ENCODE data around the gene CELSR1.

CELSR1 gene

GRCh38 chr22:46357711-46358520 lies 179.5 kb downstream of the CELSR1 start:
- DNase-seq = no peak

DNA sequence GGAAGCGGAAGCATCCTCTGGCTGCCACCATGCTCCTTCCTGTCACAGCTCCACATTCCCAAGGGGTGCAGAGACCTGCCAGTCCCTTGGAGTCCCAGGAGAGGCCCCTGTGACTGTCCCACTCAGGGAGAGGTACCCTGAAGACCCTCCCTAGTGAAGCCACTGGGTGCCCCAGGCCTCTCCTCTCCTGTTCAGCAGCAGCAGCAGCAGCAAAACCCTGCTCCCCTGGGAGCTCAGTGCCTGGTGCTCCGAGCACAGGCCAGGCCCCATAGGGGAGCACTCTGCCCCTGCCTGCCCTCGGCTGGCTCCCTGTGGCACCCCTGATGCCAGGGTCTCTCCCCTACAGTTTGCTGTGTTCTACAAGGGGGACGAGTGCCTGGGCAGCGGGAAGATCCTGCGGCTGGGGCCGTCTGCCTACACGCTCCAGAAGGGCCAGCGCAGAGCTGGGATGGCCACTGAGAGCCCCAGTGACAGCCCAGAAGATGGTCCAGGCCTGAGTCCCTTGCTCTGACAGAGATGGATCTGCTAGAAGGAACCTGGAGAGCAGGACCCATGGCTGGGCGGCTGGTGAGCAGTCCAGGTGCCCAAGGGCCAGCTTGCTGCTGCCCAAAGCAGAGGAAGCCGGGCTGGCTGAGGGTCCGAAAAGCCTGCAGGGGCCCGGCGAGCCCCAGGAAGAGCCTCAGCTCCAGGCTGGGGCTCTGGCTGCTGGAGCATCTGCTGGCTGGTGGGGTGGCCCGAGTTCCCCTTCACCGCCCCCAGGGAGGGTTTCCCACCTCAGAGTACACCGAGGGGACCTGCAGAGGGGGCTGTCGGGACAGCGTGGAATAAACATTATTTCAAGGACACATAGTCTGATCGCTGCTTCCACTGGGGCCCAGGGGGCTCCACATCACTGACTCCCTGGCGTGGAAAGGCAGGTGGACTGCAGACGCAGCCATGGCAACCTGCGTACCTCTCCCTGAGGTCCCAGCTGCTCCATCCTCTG lies 180.6 kb downstream of the CELSR1 start:
- no peak for DNase-seq

DNA sequence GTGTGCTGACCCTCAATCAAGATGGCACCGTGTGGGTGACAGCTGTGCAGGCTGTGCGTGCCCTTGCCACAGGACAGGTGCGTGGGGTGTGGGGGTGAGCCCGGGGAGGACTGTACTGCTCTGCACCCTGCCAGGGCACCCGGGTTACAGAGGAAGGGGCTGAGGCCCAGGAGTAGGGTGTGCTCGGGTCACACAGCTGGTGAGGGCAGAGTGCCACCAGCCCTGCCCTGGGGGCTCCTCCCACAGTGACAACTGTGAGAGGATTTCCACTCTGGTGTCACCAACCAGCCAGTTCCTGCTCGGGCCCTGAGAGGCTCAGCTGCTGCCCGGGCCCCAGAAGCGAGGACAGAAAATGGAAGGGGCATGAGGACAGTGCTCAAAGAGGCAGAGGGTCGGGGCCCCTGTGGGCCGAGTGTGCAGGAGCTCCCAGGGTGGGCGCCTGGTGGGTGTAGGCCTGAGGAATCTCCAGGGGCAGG lies 181.4 kb downstream of the CELSR1 start:
- no peak for DNase-seq

DNA sequence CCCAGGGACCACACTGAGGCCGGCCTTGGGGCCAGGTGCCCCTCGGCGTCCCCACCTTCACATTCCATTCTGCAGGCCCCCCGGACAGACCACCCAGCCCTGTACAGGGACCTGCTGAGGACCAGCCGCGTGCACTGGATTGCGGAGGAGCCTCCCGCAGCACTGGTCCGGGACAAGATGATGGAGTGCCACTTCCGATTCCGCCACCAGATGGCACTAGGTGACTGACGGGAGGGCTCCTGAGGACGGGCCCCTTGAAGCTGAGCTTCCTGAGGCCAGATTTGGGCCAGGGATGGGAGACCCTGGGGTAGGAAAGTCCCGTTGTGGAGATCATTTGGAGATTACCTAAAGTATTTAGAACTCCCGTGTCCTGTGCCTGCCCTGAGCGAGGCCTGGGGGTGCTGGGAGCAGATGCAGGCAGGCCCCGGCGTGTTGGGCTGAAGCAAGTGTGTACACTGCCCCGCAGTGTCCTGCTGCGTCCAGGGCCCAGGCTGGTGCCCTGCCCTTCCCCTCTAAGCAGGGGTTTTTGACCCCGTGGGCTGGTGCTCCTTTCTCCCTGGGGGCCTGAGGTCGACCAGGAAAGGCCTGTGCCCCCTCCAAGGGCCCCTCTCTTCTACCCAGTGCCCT lies 181.9 kb downstream of the CELSR1 start:
- DNase-seq = peak; percentile 64

DNA sequence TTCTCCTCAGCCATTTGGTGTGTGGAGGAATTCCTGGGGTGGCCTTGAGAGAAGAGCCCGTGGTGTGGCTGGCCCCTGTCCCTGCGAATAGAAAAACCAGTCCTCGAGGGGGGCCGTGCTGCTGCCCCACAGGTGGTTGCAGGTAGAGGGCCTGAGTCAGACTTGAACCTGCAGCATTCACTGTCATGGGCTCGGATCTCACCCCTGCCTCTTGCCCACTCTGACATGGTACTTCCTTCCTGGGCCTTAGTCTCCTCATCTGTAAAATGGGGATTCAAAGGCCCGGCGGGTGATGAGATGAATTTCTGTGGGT lies 182.5 kb downstream of the CELSR1 start:
- DNase-seq = no peak

GRCh38 chr22:46354176-46354992 lies 183.0 kb downstream of the CELSR1 start:
- no peak for DNase-seq

DNA sequence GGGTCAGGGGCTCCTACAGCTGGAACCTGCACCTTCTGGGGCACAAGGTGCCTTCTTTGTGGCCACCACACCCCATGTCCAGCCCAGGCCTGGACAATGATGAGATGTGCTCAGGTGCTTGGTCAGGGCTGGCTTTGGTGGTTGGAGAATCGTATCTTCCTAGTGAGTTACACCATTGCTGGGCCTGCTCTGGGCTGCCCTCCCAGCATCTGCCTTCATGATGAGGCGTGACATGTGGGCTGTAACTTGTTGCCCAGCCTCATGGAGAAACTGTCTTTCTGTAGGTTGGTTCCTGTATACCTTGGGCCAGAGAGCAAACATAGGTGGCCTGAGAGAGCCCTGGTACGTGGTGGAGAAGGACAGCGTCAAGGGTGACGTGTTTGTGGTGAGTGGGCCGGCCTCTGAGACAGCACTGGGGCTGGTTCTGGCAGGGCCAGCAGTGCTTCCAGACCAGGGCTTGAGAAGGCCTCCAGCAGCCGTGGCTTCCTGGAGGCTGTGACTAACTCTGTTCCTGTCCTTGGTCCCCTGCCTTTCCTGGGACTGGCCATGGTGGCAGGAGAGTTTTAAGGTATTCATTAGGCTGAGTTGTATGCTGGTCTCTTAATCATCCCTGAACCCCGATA lies 183.8 kb downstream of the CELSR1 start:
- DNase-seq = no peak

DNA sequence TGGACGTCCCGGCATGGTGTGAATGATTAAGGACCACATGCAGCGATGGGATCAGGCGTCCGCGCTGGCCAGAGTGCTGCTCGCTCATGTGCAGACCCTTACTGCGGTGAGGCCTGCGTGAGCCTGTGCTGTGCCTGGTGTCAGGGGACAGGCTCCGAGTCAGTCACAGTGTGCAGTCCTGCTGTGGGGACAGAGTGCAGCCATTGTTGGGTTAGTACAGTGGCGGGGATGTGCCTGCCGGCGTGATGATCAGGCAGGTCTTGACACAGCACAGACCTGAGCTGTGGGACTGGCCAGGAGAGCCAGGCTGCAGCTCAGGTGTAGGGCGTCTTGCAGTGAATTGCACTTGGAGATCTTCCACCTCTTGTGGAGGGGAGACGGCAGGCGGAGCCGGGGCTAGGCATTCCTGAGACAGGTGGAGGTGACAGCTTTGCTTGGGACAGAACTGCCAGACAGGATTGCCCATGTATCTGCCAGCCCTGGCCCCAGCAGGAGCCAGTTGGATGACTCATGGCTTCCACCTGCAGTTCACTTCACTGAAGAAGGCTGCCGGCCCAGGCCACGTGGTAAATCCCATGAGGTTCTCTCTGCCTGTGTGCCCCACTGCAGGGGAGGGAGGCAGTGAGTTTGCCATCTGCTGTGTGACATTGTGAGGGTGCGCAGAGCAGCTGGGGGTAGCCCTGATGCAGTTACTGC lies 184.6 kb downstream of the CELSR1 start:
- no peak for DNase-seq

- no peak for DNase-seq
Measured at GRCh38 chr22:46352276-46352675, 185.1 kb downstream of the CELSR1 start.

DNA sequence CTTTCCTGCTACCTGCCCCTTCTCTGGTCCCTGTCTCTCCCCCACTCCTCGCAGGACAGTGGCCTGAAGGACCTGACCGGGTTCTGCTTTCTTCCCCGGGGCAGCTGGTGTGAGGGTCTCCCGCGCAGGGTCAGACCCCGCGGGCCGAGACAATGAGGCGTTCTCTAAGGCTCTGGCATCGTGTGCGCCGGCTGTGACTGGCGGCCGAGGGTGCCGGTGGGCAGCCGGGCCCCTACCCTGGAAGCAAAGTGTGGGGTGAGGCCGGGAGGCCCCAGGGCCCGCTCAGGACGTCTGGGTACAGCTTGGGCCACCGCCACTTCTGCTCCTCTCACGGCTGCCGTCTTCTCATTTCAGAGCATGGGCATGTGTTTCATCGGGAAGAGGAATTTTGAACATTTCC lies 185.7 kb downstream of the CELSR1 start:
- no peak for DNase-seq

DNA sequence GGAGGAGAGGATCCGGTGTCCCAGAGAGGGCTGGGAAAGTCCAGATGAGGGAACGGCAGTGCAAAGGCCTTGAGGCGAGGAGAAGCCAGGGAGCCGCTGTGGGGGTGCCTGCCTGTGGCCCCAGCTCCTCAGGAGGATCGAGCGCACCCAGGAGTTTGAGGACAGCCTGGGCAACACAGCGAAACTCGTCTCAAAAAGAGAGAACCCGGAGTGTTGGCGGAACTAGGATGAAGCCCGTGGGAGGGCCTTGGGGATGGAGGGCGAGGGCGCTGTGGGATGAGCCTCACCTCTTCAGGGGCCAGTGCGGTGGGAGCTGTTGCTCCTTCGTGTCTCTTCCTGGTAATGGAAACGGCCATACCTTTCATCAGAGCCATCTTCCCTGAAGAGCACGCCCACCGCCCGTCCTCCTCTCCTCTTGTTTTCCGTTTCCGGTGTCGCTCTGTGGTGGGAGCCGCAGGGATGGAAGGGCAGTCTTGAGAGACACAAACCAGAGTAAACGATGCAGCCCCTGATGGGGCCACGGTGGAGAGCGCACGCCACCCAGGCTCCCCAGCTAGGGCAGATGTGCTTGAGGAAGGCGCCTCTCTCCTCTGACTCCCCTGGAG lies 186.2 kb downstream of the CELSR1 start:
- no peak for DNase-seq

DNA sequence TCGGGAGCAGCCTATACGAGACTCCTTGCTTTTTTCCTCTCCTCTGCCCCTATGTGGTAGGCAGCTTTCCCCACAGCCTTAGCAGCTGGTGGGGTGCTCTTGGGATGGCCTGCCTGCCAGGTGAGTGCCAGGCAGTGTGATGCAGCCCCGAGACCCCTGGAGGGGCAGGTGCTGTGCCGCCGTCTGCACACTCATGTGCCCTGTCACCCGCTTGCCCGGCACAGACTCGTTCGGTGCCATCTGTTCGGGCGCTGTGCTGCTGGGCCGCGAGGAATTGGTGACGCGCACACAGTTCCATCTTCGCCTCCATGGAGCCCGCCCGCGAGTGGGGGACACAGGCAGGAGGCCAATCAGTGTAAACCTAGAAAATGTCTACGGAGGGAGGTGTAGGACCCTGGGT lies 186.8 kb downstream of the CELSR1 start:
- no peak for DNase-seq

DNA sequence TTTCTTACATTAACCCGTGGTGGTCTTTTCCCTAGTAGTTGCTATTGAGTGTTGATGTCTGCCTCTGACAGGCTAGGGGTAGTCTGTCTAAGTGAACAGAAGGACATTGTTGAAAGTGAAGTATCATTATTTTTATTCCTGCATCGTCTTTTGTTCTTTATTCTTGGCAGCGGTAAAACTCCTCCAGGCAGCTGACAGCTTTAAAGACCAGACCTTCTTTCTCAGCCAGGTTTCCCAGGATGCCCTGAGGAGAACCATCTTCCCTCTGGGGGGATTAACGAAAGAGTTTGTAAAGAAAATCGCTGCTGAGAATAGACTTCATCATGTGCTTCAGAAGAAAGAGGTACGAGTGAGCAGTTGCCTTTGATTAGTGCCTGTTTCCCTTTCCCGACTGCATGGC lies 187.3 kb downstream of the CELSR1 start:
- DNase-seq = no peak

GRCh38 chr22:46349681-46350080 lies 187.7 kb downstream of the CELSR1 start:
- no peak for DNase-seq

DNA sequence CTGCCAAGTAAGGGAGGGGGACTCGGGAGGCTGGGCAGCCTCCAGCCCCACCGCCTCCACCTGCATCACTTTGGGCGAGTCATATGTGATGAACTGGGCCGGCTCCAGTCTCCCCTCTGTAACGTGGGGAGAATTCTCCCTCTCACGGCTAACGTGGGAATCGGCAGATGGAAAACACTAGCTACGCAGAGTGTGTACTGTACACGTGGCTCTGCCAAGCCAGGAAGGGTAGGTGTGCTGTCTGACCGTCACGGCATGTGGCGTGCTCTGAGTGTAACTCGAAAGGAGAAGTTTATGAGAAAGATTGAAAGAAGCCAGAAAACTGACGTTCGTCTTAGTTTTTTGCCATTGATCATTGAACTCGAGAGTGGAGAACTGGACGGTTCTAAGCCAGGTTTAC lies 188.2 kb downstream of the CELSR1 start:
- DNase-seq = no peak

GRCh38 chr22:46348099-46348695 lies 189.2 kb downstream of the CELSR1 start:
- no peak for DNase-seq

- no peak for DNase-seq
Measured at GRCh38 chr22:46347646-46348045, 189.8 kb downstream of the CELSR1 start.

- no peak for DNase-seq
Measured at GRCh38 chr22:46346680-46347405, 190.6 kb downstream of the CELSR1 start.

- no peak for DNase-seq
Measured at GRCh38 chr22:46340676-46341075, 196.7 kb downstream of the CELSR1 start.

DNA sequence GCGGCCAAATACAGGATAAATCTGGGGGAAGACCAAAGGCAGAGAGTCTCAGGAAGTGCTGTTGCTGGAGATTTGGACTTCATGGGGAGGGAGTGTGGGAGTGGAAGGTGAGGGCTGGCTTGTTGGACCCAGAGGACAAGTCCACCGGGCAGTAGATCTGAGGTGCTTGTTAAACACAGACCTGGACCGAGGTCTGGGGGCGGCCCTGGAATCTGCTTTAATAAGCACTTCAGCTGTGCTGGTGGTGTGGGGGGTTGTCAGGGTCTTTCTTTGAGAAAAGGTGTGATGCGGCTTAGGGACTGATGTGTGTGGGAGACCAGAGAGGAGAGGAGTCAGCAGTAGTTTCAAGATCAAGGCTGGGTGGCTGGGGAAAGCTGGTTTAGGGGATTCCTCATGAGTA lies 197.5 kb downstream of the CELSR1 start:
- no peak for DNase-seq
